GM18498 (cell line): ENCODE results near the gene KRT2.
"Not testable (repeated sequence)": the region's sequence is repeated elsewhere in the genome, so short reads cannot be mapped to it uniquely, and the experiment has no call there.

ENCODE experiments used
- ATAC-seq: cut with Tn5 transposase; IDR thresholded peaks from one replicate; pipeline ENCODE4 v1.9.1; 2021; ENCODE audit warnings: mild to moderate bottlenecking, moderate library complexity; ENCODE audit not compliant: unreplicated experiment

KRT2 gene

GRCh38 chr12:52685406-52685890, 33.4 kb upstream of the KRT2 start:
- ATAC-seq: no peak

- no peak for ATAC-seq
Measured at GRCh38 chr12:52684431-52684830, 32.4 kb upstream of the KRT2 start.

- ATAC-seq: no peak
Measured at GRCh38 chr12:52683575-52684300, 31.7 kb upstream of the KRT2 start.

- no peak for ATAC-seq
Measured at GRCh38 chr12:52682938-52683574, 31.0 kb upstream of the KRT2 start.

- ATAC-seq: no peak
Measured at GRCh38 chr12:52682381-52682660, 30.3 kb upstream of the KRT2 start.

- ATAC-seq: no peak
Measured at GRCh38 chr12:52681526-52682380, 29.7 kb upstream of the KRT2 start.

GRCh38 chr12:52680363-52680762, 28.4 kb upstream of the KRT2 start, which contains the start of gene KRT1:
Gene KRT1 (minus strand): TSS chr12:52680407. CDS start chr12:52680348, 59 bp downstream.
- ATAC-seq: no peak

GRCh38 chr12:52679875-52680274, 27.9 kb upstream of the KRT2 start:
- ATAC-seq: no peak

GRCh38 chr12:52677671-52678070, 25.7 kb upstream of the KRT2 start:
- ATAC-seq: no peak

- no peak for ATAC-seq
Measured at GRCh38 chr12:52677126-52677525, 25.1 kb upstream of the KRT2 start.

GRCh38 chr12:52676163-52676562, 24.2 kb upstream of the KRT2 start:
- no peak for ATAC-seq

- ATAC-seq: no peak
Measured at GRCh38 chr12:52675301-52675701, 23.3 kb upstream of the KRT2 start.

- ATAC-seq: no peak
Measured at GRCh38 chr12:52674433-52674775, 22.4 kb upstream of the KRT2 start.

GRCh38 chr12:52673713-52674432, 21.9 kb upstream of the KRT2 start:
- ATAC-seq: no peak

- no peak for ATAC-seq
Measured at GRCh38 chr12:52673217-52673616, 21.2 kb upstream of the KRT2 start.

GRCh38 chr12:52672321-52672933, 20.4 kb upstream of the KRT2 start:
- no peak for ATAC-seq

- no peak for ATAC-seq
Measured at GRCh38 chr12:52670961-52671360, 18.9 kb upstream of the KRT2 start.

- ATAC-seq: no peak
Measured at GRCh38 chr12:52670506-52670905, 18.5 kb upstream of the KRT2 start.

- ATAC-seq: not testable (repeated sequence)
Measured at GRCh38 chr12:52669941-52670340, 17.9 kb upstream of the KRT2 start.

GRCh38 chr12:52669426-52669825, 17.4 kb upstream of the KRT2 start:
- no peak for ATAC-seq

GRCh38 chr12:52667931-52668330, 15.9 kb upstream of the KRT2 start:
- no peak for ATAC-seq
